HEK293 (cell line): ENCODE data around the gene TRMT1.

Source experiments
- CTCF ChIA-PET: fragments of 350-600 bp; formaldehyde crosslinking; extraction: SDS; loops from one replicate; lab custom pipeline; 2021; ENCODE audit warnings: antibody characterized with exemption; lab: Yijun Ruan, JAX
- POLR2A ChIA-PET: fragments of 300-600 bp; formaldehyde crosslinking; extraction: SDS; loops from one replicate; lab custom pipeline; 2020; ENCODE audit warnings: antibody characterized with exemption, inconsistent platforms; lab: Yijun Ruan, JAX
- H3K27ac ChIP-seq: fragments of 200-500 bp; sonication (Bioruptor generic); 2 replicates; pipeline ENCODE4 v1.5.1; 2014; ENCODE audit warnings: low read depth, low read length, control low read depth, inconsistent platforms; ENCODE audit errors: extremely low read depth
- H3K36me3 ChIP-seq, 2 experiments: fragments of 200-500 bp in 1 of 2; sonication (Bioruptor generic) in 1 of 2; 1 replicate in 1 of 2; 2 replicates in 1 of 2; pipeline ENCODE4 v1.5.1; 2014 to 2017; ENCODE audit warnings: inconsistent platforms in 2 of 2, low read length in 2 of 2; ENCODE audit not compliant: control insufficient read depth in 2 of 2, insufficient read depth in 1 of 2
- H3K4me1 ChIP-seq: fragments of 200-500 bp; sonication (Bioruptor generic); 2 replicates; pipeline ENCODE4 v1.5.1; 2014; ENCODE audit warnings: mild to moderate bottlenecking, low read length, inconsistent platforms; ENCODE audit not compliant: control insufficient read depth, insufficient read depth
- H3K4me3 ChIP-seq: 2 replicates; pipeline ENCODE4 v1.5.1; 2011; ENCODE audit warnings: low read depth, mild to moderate bottlenecking, control low read depth, low read length, moderate library complexity
- H3K9me3 ChIP-seq: fragments of 200-500 bp; sonication (Bioruptor generic); 2 replicates; pipeline ENCODE4 v1.5.1; 2014; ENCODE audit warnings: low read depth, low read length, inconsistent platforms; ENCODE audit not compliant: control insufficient read depth, insufficient read depth
- IKZF3 ChIP-seq: fragments of 450-650 bp; IDR thresholded peaks from 2 replicates; pipeline ENCODE4 v1.5.0; 2018; ENCODE audit warnings: missing biosample characterization, mild to moderate bottlenecking, missing genetic modification characterization, moderate library complexity
- PATZ1 ChIP-seq: fragments of 450-650 bp; formaldehyde crosslinking; IDR thresholded peaks from 2 replicates; pipeline ENCODE4 v1.5.1; 2016; ENCODE audit warnings: missing biosample characterization, missing genetic modification characterization
- SETDB1 ChIP-seq: IDR thresholded peaks from one replicate; pipeline ENCODE4 v1.6.1; 2017; ENCODE audit warnings: mild to moderate bottlenecking, low read length, moderate library complexity, mixed read lengths; ENCODE audit not compliant: insufficient read length
- TSHZ1 ChIP-seq: fragments of 450-650 bp; formaldehyde crosslinking; IDR thresholded peaks from 2 replicates; pipeline ENCODE4 v1.5.1; 2016; ENCODE audit warnings: missing biosample characterization, missing genetic modification characterization, borderline replicate concordance
- ZIC2 ChIP-seq: fragments of 450-650 bp; formaldehyde crosslinking; IDR thresholded peaks from 2 replicates; pipeline ENCODE4 v1.5.1; 2016; ENCODE audit warnings: missing biosample characterization, missing genetic modification characterization
- ZNF155 ChIP-seq: fragments of 450-650 bp; formaldehyde crosslinking; IDR thresholded peaks from 2 replicates; pipeline ENCODE4 v1.5.1; 2016; ENCODE audit warnings: missing biosample characterization, missing genetic modification characterization
- ZNF18 ChIP-seq: fragments of 450-650 bp; formaldehyde crosslinking; IDR thresholded peaks from 2 replicates; pipeline ENCODE4 v1.5.1; 2016; ENCODE audit warnings: missing biosample characterization, missing genetic modification characterization
- ZNF324 ChIP-seq: fragments of 450-650 bp; formaldehyde crosslinking; IDR thresholded peaks from 2 replicates; pipeline ENCODE4 v1.5.1; 2016; ENCODE audit warnings: missing biosample characterization, missing genetic modification characterization
- ZNF366 ChIP-seq: fragments of 450-650 bp; formaldehyde crosslinking; conservative IDR thresholded peaks from 2 replicates; pipeline ENCODE4 v1.5.1; 2016; ENCODE audit warnings: missing biosample characterization, missing genetic modification characterization
- ZNF398 ChIP-seq: fragments of 450-650 bp; formaldehyde crosslinking; IDR thresholded peaks from 2 replicates; pipeline ENCODE4 v1.5.1; 2017; ENCODE audit warnings: missing biosample characterization, missing genetic modification characterization
- ZNF404 ChIP-seq: fragments of 450-650 bp; formaldehyde crosslinking; IDR thresholded peaks from 2 replicates; pipeline ENCODE4 v1.5.1; 2017; ENCODE audit warnings: missing biosample characterization, missing genetic modification characterization
- ZNF433 ChIP-seq: fragments of 450-650 bp; formaldehyde crosslinking; IDR thresholded peaks from 2 replicates; pipeline ENCODE4 v1.5.1; 2016; ENCODE audit warnings: missing biosample characterization, missing genetic modification characterization, low read depth
- ZNF513 ChIP-seq: fragments of 450-650 bp; IDR thresholded peaks from 2 replicates; pipeline ENCODE4 v1.5.1; 2018; ENCODE audit warnings: missing biosample characterization, missing genetic modification characterization
- ZNF549 ChIP-seq: fragments of 450-650 bp; IDR thresholded peaks from 2 replicates; pipeline ENCODE4 v1.5.1; 2018; ENCODE audit warnings: missing biosample characterization, missing genetic modification characterization, mild to moderate bottlenecking, inconsistent platforms, moderate library complexity
- ZNF561 ChIP-seq: fragments of 450-650 bp; IDR thresholded peaks from 2 replicates; pipeline ENCODE4 v1.5.1; 2018; ENCODE audit warnings: missing biosample characterization, missing genetic modification characterization, borderline replicate concordance
- ZNF621 ChIP-seq: fragments of 450-650 bp; formaldehyde crosslinking; IDR thresholded peaks from 2 replicates; pipeline ENCODE4 v1.5.1; 2017; ENCODE audit warnings: missing biosample characterization, missing genetic modification characterization
- ZNF626 ChIP-seq: fragments of 450-650 bp; sonication (Bioruptor Pico); formaldehyde crosslinking; IDR thresholded peaks from 2 replicates; pipeline ENCODE4 v1.5.1; 2018; ENCODE audit warnings: missing biosample characterization, missing genetic modification characterization, inconsistent platforms
- ZNF654 ChIP-seq: fragments of 450-650 bp; formaldehyde crosslinking; IDR thresholded peaks from 2 replicates; pipeline ENCODE4 v1.5.1; 2016; ENCODE audit warnings: low read depth, missing biosample characterization, missing genetic modification characterization
- ZNF660 ChIP-seq: fragments of 450-650 bp; IDR thresholded peaks from 2 replicates; pipeline ENCODE4 v1.5.1; 2018; ENCODE audit warnings: missing biosample characterization, mild to moderate bottlenecking, missing genetic modification characterization
- ZNF776 ChIP-seq: fragments of 450-650 bp; formaldehyde crosslinking; IDR thresholded peaks from 2 replicates; pipeline ENCODE4 v1.5.0; 2017; ENCODE audit warnings: missing biosample characterization, missing genetic modification characterization, borderline replicate concordance
- ZNF785 ChIP-seq: fragments of 450-650 bp; formaldehyde crosslinking; IDR thresholded peaks from 2 replicates; pipeline ENCODE4 v1.5.1; 2016; ENCODE audit warnings: missing biosample characterization, missing genetic modification characterization
- ZSCAN30 ChIP-seq: fragments of 450-650 bp; IDR thresholded peaks from 2 replicates; pipeline ENCODE4 v1.5.1; 2018; ENCODE audit warnings: missing biosample characterization, mild to moderate bottlenecking, missing genetic modification characterization, moderate library complexity

Gene TRMT1

GRCh38 chr19:13094106-13094504 lies 22.4 kb downstream of the TRMT1 start:
- peaks cover 0 to 2% of the 10 kb centered on the region in 2 experiments; a peak in 1 of 3 replicates for H3K36me3 ChIP-seq
- no peaks in the 10 kb centered on the region for H3K4me1 ChIP-seq
- H3K9me3 ChIP-seq, result no peaks in the 10 kb centered on the region
- H3K4me3 ChIP-seq, result no peak overlapping the region
- CTCF ChIA-PET, result interaction anchor here (0.6 to 7.7 kb wide), 38 partner anchors 8 to 415 kb away, joined by 3 to 274 read pairs (median 5); no protein-coding TSS in a partner anchor
- peak; percentile 5; the same call in 1 of the 2 replicates for TF ChIP-seq ZNF324 (tag by site-specific recombination)
- no peak for TF ChIP-seq ZNF626 (tag by site-specific recombination)
- 0 out of 2 replicates have a peak, but pooled peaks have one; percentile 30 for TF ChIP-seq ZNF513 (tag by site-specific recombination)
- POLR2A ChIA-PET, result interaction anchor here (0.7 to 1.5 kb wide), 5 partner anchors 40 to 148 kb away, joined by 3 to 7 read pairs (median 3); partner anchors contain the start of gene RAD23A
- no peak overlapping the region for H3K27ac ChIP-seq

GRCh38 chr19:13093407-13094105 lies 23.0 kb downstream of the TRMT1 start:
- no peaks in the 10 kb centered on the region for H3K36me3 ChIP-seq
- H3K27ac ChIP-seq, result no peak overlapping the region
- H3K4me3 ChIP-seq, result no peak overlapping the region
- ChIA-PET POLR2A (interaction anchor here (0.5 to 1.5 kb wide), 5 partner anchors 40 to 148 kb away, joined by 3 to 7 read pairs (median 3); partner anchors contain the start of gene RAD23A), CTCF (interaction anchor here (0.6 to 7.7 kb wide), 38 partner anchors 8 to 415 kb away, joined by 3 to 274 read pairs (median 5); no protein-coding TSS in a partner anchor)
- no peaks in the 10 kb centered on the region for H3K9me3 ChIP-seq
- H3K4me1 ChIP-seq, result no peaks in the 10 kb centered on the region
- peak; percentile 80 for TF ChIP-seq ZSCAN30 (tag by site-specific recombination)
- 0 out of 2 replicates have a peak, but pooled peaks have one; percentile 57 for TF ChIP-seq ZNF561 (tag by site-specific recombination)
- no peak for TF ChIP-seq ZNF366 (tag by site-specific recombination)
- no peak for TF ChIP-seq SETDB1
- TF ChIP-seq ZNF654 (tag by site-specific recombination), result peak; percentile 98
- peak; percentile 31; the same call in 1 of the 2 replicates for TF ChIP-seq IKZF3 (tag by site-specific recombination)
- TF ChIP-seq ZNF404 (tag by site-specific recombination), result no peak
- no peak for TF ChIP-seq ZNF776
- no peak for TF ChIP-seq ZNF621 (tag by site-specific recombination)
- TF ChIP-seq ZIC2 (tag by site-specific recombination), result peak; percentile 79
- TF ChIP-seq PATZ1 (tag by site-specific recombination), result 0 out of 2 replicates have a peak, but pooled peaks have one; percentile 22
- TF ChIP-seq TSHZ1 (tag by site-specific recombination), result no peak
- TF ChIP-seq ZNF785 (tag by site-specific recombination), result no peak
- 0 out of 2 replicates have a peak, but pooled peaks have one; percentile 8 for TF ChIP-seq ZNF398 (tag by site-specific recombination)
- TF ChIP-seq ZNF660 (tag by site-specific recombination), result peak; percentile 85; the same call in 1 of the 2 replicates
- no peak for TF ChIP-seq ZNF549
- peak; percentile 57; the same call in 1 of the 2 replicates for TF ChIP-seq ZNF324 (tag by site-specific recombination)
- TF ChIP-seq ZNF155 (tag by site-specific recombination), result no peak
- no peak for TF ChIP-seq ZNF433 (tag by site-specific recombination)
- TF ChIP-seq ZNF18 (tag by site-specific recombination), result 0 out of 2 replicates have a peak, but pooled peaks have one; percentile 27
